HEK293 (cell line): ENCODE measurements around the gene CRBN.

Source experiments
- CTCF ChIA-PET: fragments of 350-600 bp; formaldehyde crosslinking; extraction: SDS; loops from one replicate; lab custom pipeline; 2021; ENCODE audit warnings: antibody characterized with exemption; lab: Yijun Ruan, JAX
- POLR2A ChIA-PET: fragments of 300-600 bp; formaldehyde crosslinking; extraction: SDS; loops from one replicate; lab custom pipeline; 2020; ENCODE audit warnings: antibody characterized with exemption, inconsistent platforms; lab: Yijun Ruan, JAX
- H3K27ac ChIP-seq: fragments of 200-500 bp; sonication (Bioruptor generic); 2 replicates; pipeline ENCODE4 v1.5.1; 2014; ENCODE audit warnings: low read depth, low read length, control low read depth, inconsistent platforms; ENCODE audit errors: extremely low read depth
- H3K36me3 ChIP-seq, 2 experiments: fragments of 200-500 bp in 1 of 2; sonication (Bioruptor generic) in 1 of 2; 1 replicate in 1 of 2; 2 replicates in 1 of 2; pipeline ENCODE4 v1.5.1; 2014 to 2017; ENCODE audit warnings: inconsistent platforms in 2 of 2, low read length in 2 of 2; ENCODE audit not compliant: control insufficient read depth in 2 of 2, insufficient read depth in 1 of 2
- H3K4me1 ChIP-seq: fragments of 200-500 bp; sonication (Bioruptor generic); 2 replicates; pipeline ENCODE4 v1.5.1; 2014; ENCODE audit warnings: mild to moderate bottlenecking, low read length, inconsistent platforms; ENCODE audit not compliant: control insufficient read depth, insufficient read depth
- H3K4me3 ChIP-seq: 2 replicates; pipeline ENCODE4 v1.5.1; 2011; ENCODE audit warnings: low read depth, mild to moderate bottlenecking, control low read depth, low read length, moderate library complexity
- H3K9me3 ChIP-seq: fragments of 200-500 bp; sonication (Bioruptor generic); 2 replicates; pipeline ENCODE4 v1.5.1; 2014; ENCODE audit warnings: low read depth, low read length, inconsistent platforms; ENCODE audit not compliant: control insufficient read depth, insufficient read depth
- KLF1 ChIP-seq: fragments of 450-650 bp; formaldehyde crosslinking; IDR thresholded peaks from 2 replicates; pipeline ENCODE4 v1.5.1; 2016; ENCODE audit warnings: missing biosample characterization, missing genetic modification characterization
- MZF1 ChIP-seq: fragments of 450-650 bp; formaldehyde crosslinking; IDR thresholded peaks from 2 replicates; pipeline ENCODE4 v1.5.1; 2017; ENCODE audit warnings: missing biosample characterization, missing genetic modification characterization, borderline replicate concordance
- SALL2 ChIP-seq: fragments of 450-650 bp; formaldehyde crosslinking; IDR thresholded peaks from 2 replicates; pipeline ENCODE4 v1.5.0; 2017; ENCODE audit warnings: missing biosample characterization, mild to moderate bottlenecking, missing genetic modification characterization, borderline replicate concordance
- ZIC2 ChIP-seq: fragments of 450-650 bp; formaldehyde crosslinking; IDR thresholded peaks from 2 replicates; pipeline ENCODE4 v1.5.1; 2016; ENCODE audit warnings: missing biosample characterization, missing genetic modification characterization
- ZNF132 ChIP-seq: fragments of 450-650 bp; formaldehyde crosslinking; IDR thresholded peaks from 2 replicates; pipeline ENCODE4 v1.5.1; 2017; ENCODE audit warnings: missing biosample characterization, missing genetic modification characterization, borderline replicate concordance
- ZNF239 ChIP-seq: fragments of 450-650 bp; formaldehyde crosslinking; IDR thresholded peaks from 2 replicates; pipeline ENCODE4 v1.5.1; 2016; ENCODE audit warnings: missing biosample characterization, missing genetic modification characterization
- ZNF292 ChIP-seq: fragments of 450-650 bp; formaldehyde crosslinking; IDR thresholded peaks from 2 replicates; pipeline ENCODE4 v1.5.1; 2016; ENCODE audit warnings: low read depth, missing biosample characterization, missing genetic modification characterization, borderline replicate concordance
- ZNF426 ChIP-seq: fragments of 450-650 bp; formaldehyde crosslinking; IDR thresholded peaks from 2 replicates; pipeline ENCODE4 v1.5.1; 2017; ENCODE audit warnings: missing biosample characterization, missing genetic modification characterization, mild to moderate bottlenecking, inconsistent platforms, moderate library complexity
- ZNF501 ChIP-seq: fragments of 450-650 bp; formaldehyde crosslinking; IDR thresholded peaks from 2 replicates; pipeline ENCODE4 v1.5.1; 2016; ENCODE audit warnings: missing biosample characterization, missing genetic modification characterization
- ZNF521 ChIP-seq: fragments of 450-650 bp; formaldehyde crosslinking; IDR thresholded peaks from 2 replicates; pipeline ENCODE4 v1.5.1; 2017; ENCODE audit warnings: missing biosample characterization, mild to moderate bottlenecking, missing genetic modification characterization
- ZNF654 ChIP-seq: fragments of 450-650 bp; formaldehyde crosslinking; IDR thresholded peaks from 2 replicates; pipeline ENCODE4 v1.5.1; 2016; ENCODE audit warnings: low read depth, missing biosample characterization, missing genetic modification characterization
- ZNF658 ChIP-seq: fragments of 450-650 bp; formaldehyde crosslinking; IDR thresholded peaks from 2 replicates; pipeline ENCODE4; 2016; ENCODE audit warnings: missing biosample characterization, missing genetic modification characterization
- ZNF707 ChIP-seq: fragments of 450-650 bp; formaldehyde crosslinking; IDR thresholded peaks from 2 replicates; pipeline ENCODE4 v1.5.1; 2016; ENCODE audit warnings: missing biosample characterization, missing genetic modification characterization
- ZNF768 ChIP-seq: fragments of 450-650 bp; formaldehyde crosslinking; IDR thresholded peaks from 2 replicates; pipeline ENCODE4 v1.5.1; 2018; ENCODE audit warnings: missing biosample characterization, mild to moderate bottlenecking, missing genetic modification characterization
- ZNF792 ChIP-seq: fragments of 450-650 bp; formaldehyde crosslinking; IDR thresholded peaks from 2 replicates; pipeline ENCODE4 v1.5.1; 2016; ENCODE audit warnings: missing biosample characterization, missing genetic modification characterization
- ZSCAN30 ChIP-seq: fragments of 450-650 bp; IDR thresholded peaks from 2 replicates; pipeline ENCODE4 v1.5.1; 2018; ENCODE audit warnings: missing biosample characterization, mild to moderate bottlenecking, missing genetic modification characterization, moderate library complexity
- ZXDB ChIP-seq: fragments of 450-650 bp; formaldehyde crosslinking; IDR thresholded peaks from 2 replicates; pipeline ENCODE4 v1.5.1; 2016; ENCODE audit warnings: missing biosample characterization, missing genetic modification characterization
- TF ChIP-seq, protein P1 (sequence below): fragments of 450-650 bp; formaldehyde crosslinking; IDR thresholded peaks from 2 replicates; pipeline ENCODE4 v1.5.1; 2016; ENCODE audit warnings: missing biosample characterization, missing genetic modification characterization
- TF ChIP-seq, protein P2 (sequence below): fragments of 450-650 bp; formaldehyde crosslinking; IDR thresholded peaks from 2 replicates; pipeline ENCODE4 v1.5.1; 2017; ENCODE audit warnings: missing biosample characterization, mild to moderate bottlenecking, missing genetic modification characterization, moderate library complexity
- TF ChIP-seq, protein P3 (sequence below): fragments of 450-650 bp; formaldehyde crosslinking; IDR thresholded peaks from 2 replicates; pipeline ENCODE4 v1.5.1; 2016; ENCODE audit warnings: missing biosample characterization, missing genetic modification characterization
- TF ChIP-seq, protein P4 (sequence below): fragments of 450-650 bp; formaldehyde crosslinking; IDR thresholded peaks from 2 replicates; pipeline ENCODE4 v1.5.1; 2016; ENCODE audit warnings: missing biosample characterization, missing genetic modification characterization
- TF ChIP-seq, protein P5 (sequence below): fragments of 450-650 bp; formaldehyde crosslinking; IDR thresholded peaks from 2 replicates; pipeline ENCODE4 v1.5.1; 2016; ENCODE audit warnings: missing biosample characterization, missing genetic modification characterization

The CRBN gene

DNA sequence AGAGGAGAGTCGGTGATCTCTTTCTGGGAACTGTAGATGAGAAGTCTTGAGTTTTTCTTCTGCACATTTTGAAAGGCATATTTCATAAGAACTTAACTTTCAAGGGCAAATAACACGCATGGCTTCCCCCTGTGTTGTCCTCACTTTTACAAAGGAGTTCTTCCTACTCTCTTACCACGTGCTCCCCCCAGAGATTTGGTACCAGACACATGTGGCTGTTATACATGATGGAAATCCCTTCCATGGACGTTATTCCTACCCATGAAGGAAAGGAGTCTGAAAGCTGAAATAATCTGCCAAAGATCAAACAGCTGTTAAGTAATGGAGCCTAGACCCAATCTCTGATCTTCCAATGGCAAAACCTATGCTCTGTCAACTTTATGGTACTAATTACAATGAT, 73.7 kb downstream of the CRBN start (continued):
- TF ChIP-seq, protein P1, sequence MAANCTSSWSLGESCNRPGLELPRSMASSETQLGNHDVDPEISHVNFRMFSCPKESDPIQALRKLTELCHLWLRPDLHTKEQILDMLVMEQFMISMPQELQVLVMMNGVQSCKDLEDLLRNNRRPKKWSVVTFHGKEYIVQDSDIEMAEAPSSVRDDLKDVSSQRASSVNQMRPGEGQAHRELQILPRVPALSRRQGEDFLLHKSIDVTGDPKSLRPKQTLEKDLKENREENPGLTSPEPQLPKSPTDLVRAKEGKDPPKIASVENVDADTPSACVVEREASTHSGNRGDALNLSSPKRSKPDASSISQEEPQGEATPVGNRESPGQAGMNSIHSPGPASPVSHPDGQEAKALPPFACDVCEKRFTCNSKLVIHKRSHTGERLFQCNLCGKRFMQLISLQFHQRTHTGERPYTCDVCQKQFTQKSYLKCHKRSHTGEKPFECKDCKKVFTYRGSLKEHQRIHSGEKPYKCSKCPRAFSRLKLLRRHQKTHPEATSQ: no peak
- TF ChIP-seq ZNF132 (tag by site-specific recombination): no peak

DNA sequence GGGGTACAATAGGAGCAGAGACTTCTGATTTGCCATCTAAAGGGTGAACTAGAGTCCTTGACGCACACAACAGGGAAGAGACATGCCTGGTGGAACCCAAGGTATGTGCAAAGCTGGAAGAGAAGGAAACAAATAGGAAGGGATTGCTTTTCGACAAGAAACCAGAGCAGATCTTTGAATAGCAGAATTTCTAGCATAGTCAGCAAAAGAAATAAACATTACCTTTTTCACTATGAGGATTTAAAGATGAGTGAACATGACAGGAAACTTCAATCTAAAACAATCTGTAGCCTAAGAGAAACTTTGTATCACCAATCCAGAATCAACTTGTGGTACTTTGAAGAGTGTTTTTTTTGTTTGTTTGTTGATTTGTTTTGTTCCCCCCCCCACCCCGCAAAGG, 74.2 kb downstream of the CRBN start:
- Histone ChIP-seq H3K9me3 (no peaks in the 10 kb centered on the region), H3K36me3 (no peaks in the 10 kb centered on the region), H3K4me3 (no peak overlapping the region), H3K4me1 (peaks cover 9% of the 10 kb centered on the region; the same call in 1 of the 2 replicates), H3K27ac (no peak overlapping the region)
- TF ChIP-seq ZIC2 (tag by site-specific recombination) (no peak), ZNF768 (no peak), ZXDB (tag by site-specific recombination) (no peak), ZNF654 (tag by site-specific recombination) (no peak), MZF1 (tag by site-specific recombination) (no peak), SALL2 (tag by site-specific recombination) (no peak)
- TF ChIP-seq, protein P2, sequence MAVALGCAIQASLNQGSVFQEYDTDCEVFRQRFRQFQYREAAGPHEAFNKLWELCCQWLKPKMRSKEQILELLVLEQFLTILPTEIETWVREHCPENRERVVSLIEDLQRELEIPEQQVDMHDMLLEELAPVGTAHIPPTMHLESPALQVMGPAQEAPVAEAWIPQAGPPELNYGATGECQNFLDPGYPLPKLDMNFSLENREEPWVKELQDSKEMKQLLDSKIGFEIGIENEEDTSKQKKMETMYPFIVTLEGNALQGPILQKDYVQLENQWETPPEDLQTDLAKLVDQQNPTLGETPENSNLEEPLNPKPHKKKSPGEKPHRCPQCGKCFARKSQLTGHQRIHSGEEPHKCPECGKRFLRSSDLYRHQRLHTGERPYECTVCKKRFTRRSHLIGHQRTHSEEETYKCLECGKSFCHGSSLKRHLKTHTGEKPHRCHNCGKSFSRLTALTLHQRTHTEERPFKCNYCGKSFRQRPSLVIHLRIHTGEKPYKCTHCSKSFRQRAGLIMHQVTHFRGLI (tag by site-specific recombination): no peak
- TF ChIP-seq, protein P3, sequence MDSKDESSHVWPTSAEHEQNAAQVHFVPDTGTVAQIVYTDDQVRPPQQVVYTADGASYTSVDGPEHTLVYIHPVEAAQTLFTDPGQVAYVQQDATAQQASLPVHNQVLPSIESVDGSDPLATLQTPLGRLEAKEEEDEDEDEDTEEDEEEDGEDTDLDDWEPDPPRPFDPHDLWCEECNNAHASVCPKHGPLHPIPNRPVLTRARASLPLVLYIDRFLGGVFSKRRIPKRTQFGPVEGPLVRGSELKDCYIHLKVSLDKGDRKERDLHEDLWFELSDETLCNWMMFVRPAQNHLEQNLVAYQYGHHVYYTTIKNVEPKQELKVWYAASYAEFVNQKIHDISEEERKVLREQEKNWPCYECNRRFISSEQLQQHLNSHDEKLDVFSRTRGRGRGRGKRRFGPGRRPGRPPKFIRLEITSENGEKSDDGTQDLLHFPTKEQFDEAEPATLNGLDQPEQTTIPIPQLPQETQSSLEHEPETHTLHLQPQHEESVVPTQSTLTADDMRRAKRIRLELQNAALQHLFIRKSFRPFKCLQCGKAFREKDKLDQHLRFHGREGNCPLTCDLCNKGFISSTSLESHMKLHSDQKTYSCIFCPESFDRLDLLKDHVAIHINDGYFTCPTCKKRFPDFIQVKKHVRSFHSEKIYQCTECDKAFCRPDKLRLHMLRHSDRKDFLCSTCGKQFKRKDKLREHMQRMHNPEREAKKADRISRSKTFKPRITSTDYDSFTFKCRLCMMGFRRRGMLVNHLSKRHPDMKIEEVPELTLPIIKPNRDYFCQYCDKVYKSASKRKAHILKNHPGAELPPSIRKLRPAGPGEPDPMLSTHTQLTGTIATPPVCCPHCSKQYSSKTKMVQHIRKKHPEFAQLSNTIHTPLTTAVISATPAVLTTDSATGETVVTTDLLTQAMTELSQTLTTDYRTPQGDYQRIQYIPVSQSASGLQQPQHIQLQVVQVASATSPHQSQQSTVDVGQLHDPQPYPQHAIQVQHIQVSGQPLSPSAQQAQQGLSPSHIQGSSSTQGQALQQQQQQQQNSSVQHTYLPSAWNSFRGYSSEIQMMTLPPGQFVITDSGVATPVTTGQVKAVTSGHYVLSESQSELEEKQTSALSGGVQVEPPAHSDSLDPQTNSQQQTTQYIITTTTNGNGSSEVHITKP: no peak
- ChIA-PET POLR2A (no interaction called here), CTCF (no interaction called here)

DNA sequence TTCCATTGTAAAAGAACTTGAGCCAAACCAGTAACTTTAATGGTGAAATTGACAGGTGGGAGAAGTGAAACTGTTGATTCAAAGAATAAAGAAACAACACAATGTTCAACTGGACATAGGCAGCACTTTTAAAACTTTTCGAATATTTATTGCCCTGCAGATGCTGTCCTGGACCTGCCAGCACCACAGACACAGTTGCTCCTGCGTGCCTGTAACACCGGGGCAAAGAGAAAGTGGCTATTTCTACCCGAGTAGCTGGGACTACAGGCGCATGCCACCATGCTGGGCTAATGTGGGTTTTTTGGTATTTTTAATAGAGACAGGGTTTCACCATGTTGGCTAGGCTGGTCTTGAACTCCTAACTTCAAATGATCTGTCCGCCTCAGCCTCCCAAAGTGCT, 76.7 kb downstream of the CRBN start:
- Histone ChIP-seq H3K36me3 (no peaks in the 10 kb centered on the region), H3K27ac (no peak overlapping the region), H3K4me1 (no peaks in the 10 kb centered on the region), H3K4me3 (no peak overlapping the region), H3K9me3 (no peaks in the 10 kb centered on the region)
- ChIA-PET POLR2A (no interaction called here), CTCF (no interaction called here)
- TF ChIP-seq, protein P4, sequence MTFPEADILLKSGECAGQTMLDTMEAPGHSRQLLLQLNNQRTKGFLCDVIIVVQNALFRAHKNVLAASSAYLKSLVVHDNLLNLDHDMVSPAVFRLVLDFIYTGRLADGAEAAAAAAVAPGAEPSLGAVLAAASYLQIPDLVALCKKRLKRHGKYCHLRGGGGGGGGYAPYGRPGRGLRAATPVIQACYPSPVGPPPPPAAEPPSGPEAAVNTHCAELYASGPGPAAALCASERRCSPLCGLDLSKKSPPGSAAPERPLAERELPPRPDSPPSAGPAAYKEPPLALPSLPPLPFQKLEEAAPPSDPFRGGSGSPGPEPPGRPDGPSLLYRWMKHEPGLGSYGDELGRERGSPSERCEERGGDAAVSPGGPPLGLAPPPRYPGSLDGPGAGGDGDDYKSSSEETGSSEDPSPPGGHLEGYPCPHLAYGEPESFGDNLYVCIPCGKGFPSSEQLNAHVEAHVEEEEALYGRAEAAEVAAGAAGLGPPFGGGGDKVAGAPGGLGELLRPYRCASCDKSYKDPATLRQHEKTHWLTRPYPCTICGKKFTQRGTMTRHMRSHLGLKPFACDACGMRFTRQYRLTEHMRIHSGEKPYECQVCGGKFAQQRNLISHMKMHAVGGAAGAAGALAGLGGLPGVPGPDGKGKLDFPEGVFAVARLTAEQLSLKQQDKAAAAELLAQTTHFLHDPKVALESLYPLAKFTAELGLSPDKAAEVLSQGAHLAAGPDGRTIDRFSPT (tag by site-specific recombination): no peak
- TF ChIP-seq KLF1 (tag by site-specific recombination) (no peak), ZNF239 (tag by site-specific recombination) (no peak), ZNF658 (no peak), ZNF292 (no peak), ZSCAN30 (no peak), ZNF521 (tag by site-specific recombination) (no peak), ZNF707 (no peak), ZNF501 (tag by site-specific recombination) (no peak), ZNF792 (tag by site-specific recombination) (no peak), ZNF426 (tag by site-specific recombination) (no peak), ZXDB (tag by site-specific recombination) (no peak)
- TF ChIP-seq, protein P5, sequence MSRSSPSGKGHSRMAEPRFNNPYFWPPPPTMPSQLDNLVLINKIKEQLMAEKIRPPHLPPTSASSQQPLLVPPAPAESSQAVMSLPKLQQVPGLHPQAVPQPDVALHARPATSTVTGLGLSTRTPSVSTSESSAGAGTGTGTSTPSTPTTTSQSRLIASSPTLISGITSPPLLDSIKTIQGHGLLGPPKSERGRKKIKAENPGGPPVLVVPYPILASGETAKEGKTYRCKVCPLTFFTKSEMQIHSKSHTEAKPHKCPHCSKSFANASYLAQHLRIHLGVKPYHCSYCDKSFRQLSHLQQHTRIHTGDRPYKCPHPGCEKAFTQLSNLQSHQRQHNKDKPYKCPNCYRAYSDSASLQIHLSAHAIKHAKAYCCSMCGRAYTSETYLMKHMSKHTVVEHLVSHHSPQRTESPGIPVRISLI (tag by site-specific recombination): no peak
